Astrocyte (in vitro differentiated cells and primary cell): ENCODE data around the gene C1QTNF9. TPM values are rescaled to one million over a fixed set of nuclear protein-coding genes. Genes with fewer than 3 reads are reported as not detected.
"Not testable (repeated sequence)": the region's sequence is repeated elsewhere in the genome, so short reads cannot be mapped to it uniquely, and the experiment has no call there.

ENCODE experiments used
- DNase-seq: peaks from one replicate; pipeline ENCODE4 v3.0.0-alpha.2; 2010; ENCODE audit warnings: low read depth
- FAIRE-seq: peaks from 2 replicates; lab custom pipeline; 2011; peaks lifted over from hg19 to GRCh38; lab: Jason Lieb, UNC
- H2AFZ ChIP-seq: 2 replicates; pipeline ENCODE4 v1.6.0; 2012; ENCODE audit warnings: low read depth, low read length, inconsistent platforms
- H3K27ac ChIP-seq: 2 replicates; pipeline ENCODE4 v1.5.1; 2011; ENCODE audit warnings: low read depth, low read length, inconsistent platforms
- H3K27me3 ChIP-seq: 2 replicates; pipeline ENCODE4 v1.6.0; 2011; ENCODE audit warnings: low read length, inconsistent platforms; ENCODE audit not compliant: insufficient read depth
- H3K36me3 ChIP-seq: 2 replicates; pipeline ENCODE4 v1.5.1; 2011; ENCODE audit warnings: low read length, inconsistent platforms; ENCODE audit not compliant: insufficient read depth
- H3K4me1 ChIP-seq: 2 replicates; pipeline ENCODE4 v1.5.1; 2011; ENCODE audit warnings: low read length, inconsistent platforms; ENCODE audit not compliant: insufficient read depth
- H3K4me2 ChIP-seq: 2 replicates; pipeline ENCODE4 v1.6.0; 2012; ENCODE audit warnings: low read length, inconsistent platforms
- H3K4me3 ChIP-seq: 2 replicates; pipeline ENCODE4 v1.5.1; 2011; ENCODE audit warnings: low read depth, mild to moderate bottlenecking, low read length, inconsistent platforms; ENCODE audit not compliant: insufficient read depth
- H3K79me2 ChIP-seq: 2 replicates; pipeline ENCODE4 v1.6.0; 2012; ENCODE audit warnings: mild to moderate bottlenecking, low read length, inconsistent platforms; ENCODE audit not compliant: insufficient read depth
- H3K9ac ChIP-seq: 2 replicates; pipeline ENCODE4 v1.6.0; 2012; ENCODE audit warnings: mild to moderate bottlenecking, low read length, inconsistent platforms
- H3K9me3 ChIP-seq: 2 replicates; pipeline ENCODE4 v1.5.1; 2012; ENCODE audit warnings: low read depth, mild to moderate bottlenecking, low read length, inconsistent platforms; ENCODE audit not compliant: insufficient read depth
- H4K20me1 ChIP-seq: 2 replicates; pipeline ENCODE4 v1.6.0; 2012; ENCODE audit warnings: low read length, inconsistent platforms; ENCODE audit not compliant: insufficient read depth
- H3K27ac Mint-ChIP-seq: one replicate; pipeline ENCODE4 v1.8.0; 2021; ENCODE audit warnings: mild to moderate bottlenecking, mixed read lengths; ENCODE audit not compliant: unreplicated experiment
- H3K27me3 Mint-ChIP-seq: one replicate; pipeline ENCODE4 v1.8.0; 2021; ENCODE audit warnings: low read depth, mixed read lengths; ENCODE audit not compliant: unreplicated experiment
- H3K36me3 Mint-ChIP-seq: one replicate; pipeline ENCODE4 v1.8.0; 2021; ENCODE audit warnings: low read depth, mixed read lengths; ENCODE audit not compliant: unreplicated experiment
- H3K4me1 Mint-ChIP-seq: one replicate; pipeline ENCODE4 v1.8.0; 2021; ENCODE audit warnings: low read depth, mixed read lengths; ENCODE audit not compliant: unreplicated experiment
- H3K4me3 Mint-ChIP-seq: one replicate; pipeline ENCODE4 v1.8.0; 2021; ENCODE audit warnings: mild to moderate bottlenecking, moderate library complexity, mixed read lengths; ENCODE audit not compliant: unreplicated experiment
- H3K9me3 Mint-ChIP-seq: one replicate; pipeline ENCODE4 v1.8.0; 2021; ENCODE audit warnings: mild to moderate bottlenecking, mixed read lengths; ENCODE audit not compliant: unreplicated experiment
- EZH2 ChIP-seq: IDR thresholded peaks from 2 replicates; pipeline ENCODE4 v1.6.1; 2012; ENCODE audit warnings: mild to moderate bottlenecking, low read length, inconsistent platforms; ENCODE audit not compliant: insufficient read depth
- total RNA-seq: library from RNA; stranded (reverse); gene quantifications from 2 replicates; pipeline ENCODE4 v1.2.1, GENCODE V29; 2021
- TF ChIP-seq, protein P1 (sequence below): IDR thresholded peaks from 2 replicates; pipeline ENCODE4 v1.5.1; 2011; ENCODE audit warnings: low read depth, mild to moderate bottlenecking, inconsistent platforms, low read length, moderate library complexity; ENCODE audit not compliant: insufficient read depth

Gene C1QTNF9
- total RNA-seq, 1 donor from 2014 or later = not detected

DNA sequence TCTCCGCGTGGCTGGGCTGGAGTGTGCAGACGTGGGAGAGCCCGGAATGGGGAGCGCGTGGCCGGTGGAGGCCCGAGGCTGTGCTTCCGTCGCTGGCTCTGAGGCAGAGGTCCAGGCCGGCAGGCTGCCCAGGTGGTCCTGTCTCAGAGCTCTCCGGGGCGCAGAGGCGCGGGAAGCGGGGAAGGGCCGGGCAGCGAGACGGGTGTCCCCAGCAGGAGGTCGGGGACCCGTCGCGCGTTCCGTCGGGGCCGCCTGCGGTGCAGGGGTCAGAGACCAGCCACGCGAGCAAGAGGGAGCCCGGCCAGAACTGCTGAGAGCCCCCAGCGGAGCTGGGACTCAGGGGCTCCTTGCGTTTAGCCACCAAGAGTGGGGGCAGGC is 1.3 kb upstream of the C1QTNF9 start:
- Histone ChIP-seq H3K27me3 (no peaks in the 10 kb centered on the region), H4K20me1 (no peaks in the 10 kb centered on the region), H3K4me2 (no peak overlapping the region), H3K36me3 (no peaks in the 10 kb centered on the region), H2AFZ (no peak overlapping the region), H3K9ac (no peak overlapping the region), H3K4me1 (no peaks in the 10 kb centered on the region), H3K27ac (no peak overlapping the region), H3K9me3 (no peaks in the 10 kb centered on the region), H3K4me3 (no peak overlapping the region), H3K79me2 (no peaks in the 10 kb centered on the region)
- Mint-ChIP-seq H3K4me3 (no peak overlapping the region), H3K27me3 (peaks cover 1% of the 10 kb centered on the region), H3K36me3 (peaks cover 8% of the 10 kb centered on the region), H3K27ac (no peak overlapping the region), H3K4me1 (no peaks in the 10 kb centered on the region), H3K9me3 (no peaks in the 10 kb centered on the region)
- DNase-seq (no peak), FAIRE-seq (no peak)
- TF ChIP-seq EZH2 = no peak
- TF ChIP-seq, protein P1, sequence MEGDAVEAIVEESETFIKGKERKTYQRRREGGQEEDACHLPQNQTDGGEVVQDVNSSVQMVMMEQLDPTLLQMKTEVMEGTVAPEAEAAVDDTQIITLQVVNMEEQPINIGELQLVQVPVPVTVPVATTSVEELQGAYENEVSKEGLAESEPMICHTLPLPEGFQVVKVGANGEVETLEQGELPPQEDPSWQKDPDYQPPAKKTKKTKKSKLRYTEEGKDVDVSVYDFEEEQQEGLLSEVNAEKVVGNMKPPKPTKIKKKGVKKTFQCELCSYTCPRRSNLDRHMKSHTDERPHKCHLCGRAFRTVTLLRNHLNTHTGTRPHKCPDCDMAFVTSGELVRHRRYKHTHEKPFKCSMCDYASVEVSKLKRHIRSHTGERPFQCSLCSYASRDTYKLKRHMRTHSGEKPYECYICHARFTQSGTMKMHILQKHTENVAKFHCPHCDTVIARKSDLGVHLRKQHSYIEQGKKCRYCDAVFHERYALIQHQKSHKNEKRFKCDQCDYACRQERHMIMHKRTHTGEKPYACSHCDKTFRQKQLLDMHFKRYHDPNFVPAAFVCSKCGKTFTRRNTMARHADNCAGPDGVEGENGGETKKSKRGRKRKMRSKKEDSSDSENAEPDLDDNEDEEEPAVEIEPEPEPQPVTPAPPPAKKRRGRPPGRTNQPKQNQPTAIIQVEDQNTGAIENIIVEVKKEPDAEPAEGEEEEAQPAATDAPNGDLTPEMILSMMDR = no peak

DNA sequence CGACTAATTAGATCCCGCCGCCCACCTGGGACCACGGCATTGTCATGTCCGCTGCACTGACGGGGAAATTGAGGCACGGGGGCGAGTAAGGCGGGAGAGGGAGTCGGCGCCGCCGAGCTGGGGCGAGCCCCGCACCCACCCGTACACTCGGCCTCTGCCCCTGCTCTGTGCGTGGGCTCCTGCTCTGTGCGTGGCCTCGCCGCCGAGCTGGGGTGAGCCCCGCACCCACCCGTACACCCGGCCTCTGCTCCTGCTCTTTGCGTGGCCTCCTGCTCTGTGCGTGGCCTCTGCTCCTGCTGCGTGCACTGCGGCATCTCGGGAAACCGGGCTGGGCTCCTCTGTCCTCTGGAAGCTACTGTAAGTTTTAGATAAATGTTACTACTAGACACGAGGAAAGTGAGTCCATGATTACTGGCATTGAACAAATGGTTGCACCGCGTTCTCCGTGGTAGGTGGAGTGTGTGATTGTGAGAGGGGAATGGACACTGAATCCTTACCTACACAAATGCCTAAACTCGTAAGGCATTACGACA is 826 bp upstream of the C1QTNF9 start:
- Mint-ChIP-seq H3K27ac (no peak overlapping the region), H3K36me3 (peaks cover 6% of the 10 kb centered on the region), H3K27me3 (peaks cover 4% of the 10 kb centered on the region), H3K9me3 (no peaks in the 10 kb centered on the region), H3K4me1 (no peaks in the 10 kb centered on the region), H3K4me3 (no peak overlapping the region)
- no peaks in the 10 kb centered on the region for H3K36me3 ChIP-seq
- H3K27ac ChIP-seq = no peak overlapping the region
- no peaks in the 10 kb centered on the region for H3K27me3 ChIP-seq
- H3K9me3 ChIP-seq = no peaks in the 10 kb centered on the region
- no peaks in the 10 kb centered on the region for H4K20me1 ChIP-seq
- no peak overlapping the region for H3K4me3 ChIP-seq
- no peak overlapping the region for H3K4me2 ChIP-seq
- no peaks in the 10 kb centered on the region for H3K79me2 ChIP-seq
- no peak for TF ChIP-seq EZH2
- TF ChIP-seq, protein P1 = no peak
- no peak for DNase-seq
- no peaks in the 10 kb centered on the region for H3K4me1 ChIP-seq
- H2AFZ ChIP-seq = no peak overlapping the region
- H3K9ac ChIP-seq = no peak overlapping the region
- FAIRE-seq = no peak

DNA sequence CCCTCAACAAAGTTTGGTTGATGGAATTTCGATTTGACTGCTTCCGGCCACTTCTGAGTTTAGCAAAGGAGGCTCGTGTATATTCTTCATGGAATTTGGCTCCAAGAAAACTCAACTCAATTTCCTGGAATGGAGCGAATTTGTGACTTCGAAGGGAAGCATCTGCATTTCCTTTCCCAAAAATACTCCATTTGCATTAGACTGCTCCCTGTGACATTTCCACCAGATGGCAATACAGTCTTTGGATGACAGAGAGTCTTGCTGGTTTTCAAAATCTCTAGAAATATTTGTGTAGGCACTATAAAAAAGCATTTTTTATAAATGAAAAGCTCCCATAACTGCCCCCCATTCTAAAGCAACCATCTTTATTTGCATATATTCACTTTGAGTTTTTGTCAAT is 4.1 kb downstream of the C1QTNF9 start:
- Histone ChIP-seq H3K4me3 (no peak overlapping the region), H3K79me2 (no peaks in the 10 kb centered on the region), H3K27ac (no peak overlapping the region), H3K4me1 (no peaks in the 10 kb centered on the region), H3K4me2 (no peak overlapping the region), H3K36me3 (no peaks in the 10 kb centered on the region), H3K27me3 (no peaks in the 10 kb centered on the region), H2AFZ (no peak overlapping the region), H4K20me1 (no peaks in the 10 kb centered on the region), H3K9me3 (no peaks in the 10 kb centered on the region), H3K9ac (no peak overlapping the region)
- no peaks in the 10 kb centered on the region for H3K9me3 Mint-ChIP-seq
- H3K27me3 Mint-ChIP-seq = peaks cover 4% of the 10 kb centered on the region
- TF ChIP-seq, protein P1 = peak; percentile 22
- no peak for TF ChIP-seq EZH2
- H3K4me1 Mint-ChIP-seq = no peaks in the 10 kb centered on the region
- H3K4me3 Mint-ChIP-seq = no peak overlapping the region
- DNase-seq (no peak), FAIRE-seq (no peak)
- no peaks in the 10 kb centered on the region for H3K36me3 Mint-ChIP-seq
- H3K27ac Mint-ChIP-seq = no peak overlapping the region

DNA sequence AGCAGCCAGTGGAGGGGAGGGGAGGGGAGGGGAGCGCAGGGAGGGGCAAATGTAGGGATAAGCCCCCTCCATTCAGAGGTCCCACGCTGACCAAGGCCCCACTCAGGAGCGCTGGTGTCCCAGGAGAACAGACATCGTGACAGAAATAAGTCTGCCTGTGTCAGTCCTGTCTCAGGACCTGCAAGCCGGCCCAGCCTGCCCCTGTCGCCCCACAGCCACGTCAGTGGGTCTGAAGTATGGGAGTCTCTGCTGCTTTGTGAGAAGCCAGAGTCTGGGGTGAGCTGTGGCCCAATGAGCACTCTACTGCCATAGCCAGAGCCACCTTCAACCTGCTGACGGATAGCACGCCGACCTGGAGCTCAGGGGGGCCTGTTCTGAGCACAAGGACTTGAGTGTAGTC is 8.5 kb downstream of the C1QTNF9 start:
- not testable (repeated sequence) for H4K20me1 ChIP-seq, H3K36me3 Mint-ChIP-seq, FAIRE-seq

More for the DNA sequence above, 8.5 kb downstream of the C1QTNF9 start:
- not testable (repeated sequence) for H2AFZ ChIP-seq, H3K9ac ChIP-seq, H3K4me2 ChIP-seq, H3K9me3 ChIP-seq, H3K27ac Mint-ChIP-seq, H3K27me3 Mint-ChIP-seq, H3K36me3 ChIP-seq, H3K4me3 Mint-ChIP-seq, DNase-seq, H3K4me1 ChIP-seq, H3K9me3 Mint-ChIP-seq, H3K79me2 ChIP-seq, H3K4me3 ChIP-seq, H3K27me3 ChIP-seq, H3K27ac ChIP-seq, H3K4me1 Mint-ChIP-seq
